ENCODE data around the gene ADGRG6.

GRCh38 chr6:142398353-142398752 is 96.5 kb downstream of the ADGRG6 start:
- no peak for TF ChIP-seq CTCF (IDR thresholded peaks at IDR 0.05)
- no peak for TF ChIP-seq POLR2A (IDR thresholded peaks at IDR 0.05)
